Measurements from ENCODE around the gene SSTR5. TPM values are rescaled to one million over a fixed set of nuclear protein-coding genes. Genes with fewer than 3 reads are reported as not detected.

The SSTR5 gene
- total RNA-seq, 6 experiments from 2014 or later, result not detected

- H3K27ac Mint-ChIP-seq, result no peak overlapping the region
- TF ChIP-seq, protein P1, sequence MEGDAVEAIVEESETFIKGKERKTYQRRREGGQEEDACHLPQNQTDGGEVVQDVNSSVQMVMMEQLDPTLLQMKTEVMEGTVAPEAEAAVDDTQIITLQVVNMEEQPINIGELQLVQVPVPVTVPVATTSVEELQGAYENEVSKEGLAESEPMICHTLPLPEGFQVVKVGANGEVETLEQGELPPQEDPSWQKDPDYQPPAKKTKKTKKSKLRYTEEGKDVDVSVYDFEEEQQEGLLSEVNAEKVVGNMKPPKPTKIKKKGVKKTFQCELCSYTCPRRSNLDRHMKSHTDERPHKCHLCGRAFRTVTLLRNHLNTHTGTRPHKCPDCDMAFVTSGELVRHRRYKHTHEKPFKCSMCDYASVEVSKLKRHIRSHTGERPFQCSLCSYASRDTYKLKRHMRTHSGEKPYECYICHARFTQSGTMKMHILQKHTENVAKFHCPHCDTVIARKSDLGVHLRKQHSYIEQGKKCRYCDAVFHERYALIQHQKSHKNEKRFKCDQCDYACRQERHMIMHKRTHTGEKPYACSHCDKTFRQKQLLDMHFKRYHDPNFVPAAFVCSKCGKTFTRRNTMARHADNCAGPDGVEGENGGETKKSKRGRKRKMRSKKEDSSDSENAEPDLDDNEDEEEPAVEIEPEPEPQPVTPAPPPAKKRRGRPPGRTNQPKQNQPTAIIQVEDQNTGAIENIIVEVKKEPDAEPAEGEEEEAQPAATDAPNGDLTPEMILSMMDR (IDR thresholded peaks at IDR 0.05), result peak; percentile 79
- peak; percentile 8 for DNase-seq
- no peaks in the 10 kb centered on the region for H3K9me3 Mint-ChIP-seq
- no peak overlapping the region for H3K4me3 Mint-ChIP-seq
- peaks cover 7% of the 10 kb centered on the region; the same call in 1 of the 2 replicates for H3K27me3 Mint-ChIP-seq (ENCODE audit: insufficient read depth)
- no peaks in the 10 kb centered on the region for H3K4me1 Mint-ChIP-seq (ENCODE audit: low read depth)
- H3K36me3 Mint-ChIP-seq (ENCODE audit: low read depth), result no peaks in the 10 kb centered on the region
These were observed 30.5 kb downstream of the SSTR5 start for GRCh38 chr16:1102921-1103635.

DNA sequence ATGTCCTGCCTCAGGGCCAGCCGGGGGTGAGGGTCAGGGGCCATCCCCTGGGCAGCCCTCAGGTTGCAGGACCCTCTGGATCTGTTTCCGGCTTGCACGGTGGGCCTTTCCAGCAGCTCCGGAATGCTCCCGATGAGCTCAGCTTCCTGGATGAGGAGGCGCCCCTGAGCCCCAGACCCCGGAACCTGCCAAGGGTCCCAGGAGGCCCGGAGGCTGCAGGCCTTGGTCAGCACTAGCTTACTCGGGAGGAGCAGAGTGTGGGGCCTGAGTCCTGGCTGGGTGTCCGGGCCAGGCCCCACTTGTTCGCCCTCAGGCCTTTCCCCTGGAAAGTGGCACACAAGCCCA is 31.1 kb downstream of the SSTR5 start:
- H3K36me3 Mint-ChIP-seq (ENCODE audit: low read depth), result no peaks in the 10 kb centered on the region
- peaks cover 8% of the 10 kb centered on the region; the same call in 1 of the 2 replicates for H3K27me3 Mint-ChIP-seq (ENCODE audit: insufficient read depth)
- no peaks in the 10 kb centered on the region for H3K9me3 Mint-ChIP-seq
- no peak for DNase-seq
- H3K27ac Mint-ChIP-seq, result no peak overlapping the region
- H3K4me3 Mint-ChIP-seq, result no peak overlapping the region
- TF ChIP-seq, protein P1 (IDR thresholded peaks at IDR 0.05), result no peak
- no peaks in the 10 kb centered on the region for H3K4me1 Mint-ChIP-seq (ENCODE audit: low read depth)

GRCh38 chr16:1105888-1106620 is 33.5 kb downstream of the SSTR5 start:
- H3K27ac Mint-ChIP-seq, result no peak overlapping the region
- no peaks in the 10 kb centered on the region for H3K36me3 Mint-ChIP-seq (ENCODE audit: low read depth)

DNA sequence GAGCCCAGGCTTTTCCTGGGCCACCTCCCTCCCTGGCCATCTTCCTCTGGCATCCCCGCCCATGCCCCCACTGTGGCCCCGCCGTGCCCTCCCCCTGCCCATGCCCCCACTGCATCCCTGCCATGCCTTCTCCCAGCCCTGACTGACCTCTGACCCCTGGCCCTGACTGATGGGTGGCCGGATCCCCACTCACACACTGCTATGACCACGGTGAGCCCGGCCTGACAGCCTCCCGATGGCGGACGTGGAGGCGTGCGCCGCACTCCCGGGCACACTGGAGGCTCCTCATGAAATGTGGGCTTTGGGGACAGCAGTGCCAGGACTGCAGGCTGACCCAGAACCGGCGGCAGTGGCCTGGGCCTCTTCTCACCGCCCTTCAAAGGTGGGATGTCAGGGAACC is 34.1 kb downstream of the SSTR5 start:
- H3K36me3 Mint-ChIP-seq (ENCODE audit: low read depth), result no peaks in the 10 kb centered on the region
- H3K4me1 Mint-ChIP-seq (ENCODE audit: low read depth), result no peaks in the 10 kb centered on the region
- H3K27ac Mint-ChIP-seq, result no peak overlapping the region
- DNase-seq, result no peak
- peaks cover 34% of the 10 kb centered on the region for H3K27me3 Mint-ChIP-seq (ENCODE audit: insufficient read depth)
- H3K9me3 Mint-ChIP-seq, result no peaks in the 10 kb centered on the region
- TF ChIP-seq, protein P1 (IDR thresholded peaks at IDR 0.05), result peak; percentile 9
- no peak overlapping the region for H3K4me3 Mint-ChIP-seq

More at GRCh38 chr16:1105888-1106620, 33.5 kb downstream of the SSTR5 start:
- H3K9me3 Mint-ChIP-seq, result no peaks in the 10 kb centered on the region
- TF ChIP-seq, protein P1 (IDR thresholded peaks at IDR 0.05), result peak; percentile 90
- peak; percentile 20 for DNase-seq
- H3K4me3 Mint-ChIP-seq, result no peak overlapping the region
- H3K4me1 Mint-ChIP-seq (ENCODE audit: low read depth), result no peaks in the 10 kb centered on the region
- H3K27me3 Mint-ChIP-seq (ENCODE audit: insufficient read depth), result peaks cover 30% of the 10 kb centered on the region

GRCh38 chr16:1107141-1107540 is 34.6 kb downstream of the SSTR5 start:
- H3K36me3 Mint-ChIP-seq (ENCODE audit: low read depth), result no peaks in the 10 kb centered on the region
- H3K9me3 Mint-ChIP-seq, result no peaks in the 10 kb centered on the region
- no peak overlapping the region for H3K27ac Mint-ChIP-seq
- H3K4me3 Mint-ChIP-seq, result no peak overlapping the region
- TF ChIP-seq, protein P1 (IDR thresholded peaks at IDR 0.05), result no peak
- DNase-seq, result no peak
- H3K4me1 Mint-ChIP-seq (ENCODE audit: low read depth), result no peaks in the 10 kb centered on the region
- H3K27me3 Mint-ChIP-seq (ENCODE audit: insufficient read depth), result peaks cover 38% of the 10 kb centered on the region
